ENCODE measurements around the gene PLS3. TPM values are rescaled to one million over a fixed set of nuclear protein-coding genes. Genes with fewer than 3 reads are reported as not detected.

Gene PLS3
- total and polyA plus RNA-seq, 9 of the 15 experiments (the other 6 are each of a cell fraction or from before 2014, with no cell fraction given) = 0.03 to 0.42 (median 0.03) TPM; not detected in 4

- no peak for TF ChIP-seq SMAD1 (IDR thresholded peaks at IDR 0.05; ENCODE audit: low read depth, low read length, partially characterized antibody)
Observed at GRCh38 chrX:115571712-115572111, 10.7 kb downstream of the PLS3 start (continued).

- H3K36me3 ChIP-seq (ENCODE audit: control insufficient read depth, insufficient read depth, low read length) = no peaks in the 10 kb centered on the region
- ChIA-PET CTCF (ENCODE audit: low intra/inter-chr PET ratio) (no interaction called here), POLR2A (no interaction called here)
- H3K9me3 ChIP-seq (replicated peaks; ENCODE audit: control insufficient read depth, insufficient read depth, low read depth, low read length) = no peaks in the 10 kb centered on the region
- H3K79me2 ChIP-seq (ENCODE audit: control insufficient read depth, insufficient read depth, low read length) = no peaks in the 10 kb centered on the region
- no peaks in the 10 kb centered on the region; a peak in 1 of 5 replicates for H3K27me3 ChIP-seq (ENCODE audit: control insufficient read depth in 2 of 2, insufficient read depth in 2 of 2, low read length in 2 of 2)
- H3K9me1 ChIP-seq (ENCODE audit: control insufficient read depth, insufficient read depth, low read length) = no peaks in the 10 kb centered on the region
- intact Hi-C loops (cut with micrococcal nuclease) = no loop called here
- H3K4me1 ChIP-seq (replicated peaks in 1 of 2; ENCODE audit: control insufficient read depth in 2 of 2, insufficient read depth in 2 of 2, low read length in 2 of 2) = no peaks in the 10 kb centered on the region
- H3K4me2 ChIP-seq (ENCODE audit: insufficient read depth, low read length) = no peak overlapping the region
- in situ Hi-C loops (cut with MboI) = no loop called here
- ATAC-seq (no peak), DNase-seq (ENCODE audit: extremely low read depth in 1 of 4, low spot score in 3 of 4) (no peak), FAIRE-seq (no peak)
- 0% methylated on average over 2 of the region's 2 CpGs for WGBS (ENCODE audit: insufficient coverage, low coverage, missing lambda C conversion rate)
- no peak overlapping the region for H3K9ac ChIP-seq (ENCODE audit: insufficient read depth in 1 of 2, low read depth in 2 of 2, low read length in 2 of 2)
- H4K20me1 ChIP-seq (replicated peaks; ENCODE audit: control insufficient read depth, insufficient read depth, low read length) = no peaks in the 10 kb centered on the region
- H3K4me3 ChIP-seq = no peak overlapping the region
- BruUV-seq (replicated peaks) = no TSS peak
- no peak overlapping the region for H2AFZ ChIP-seq (ENCODE audit: low read depth, low read length)
- H3K27ac ChIP-seq (ENCODE audit: extremely low read depth, low read depth, low read length) = no peak overlapping the region
- no peak for TF ChIP-seq ZBTB33 (CRISPR knock-in tag; IDR thresholded peaks at IDR 0.05)
- TF ChIP-seq SRSF7 (optimal IDR thresholded peaks at IDR 0.05; ENCODE audit: low read depth, low read length) = no peak
- TF ChIP-seq SNRNP70 (optimal IDR thresholded peaks at IDR 0.05; ENCODE audit: low read depth, low read length) = no peak
- TF ChIP-seq ZNF398 (CRISPR knock-in tag; IDR thresholded peaks at IDR 0.05) = no peak
- no peak for TF ChIP-seq STAT6 (CRISPR knock-in tag; IDR thresholded peaks at IDR 0.05)
- no peak for TF ChIP-seq SPI1 (IDR thresholded peaks at IDR 0.05; ENCODE audit: borderline replicate concordance, low read depth, low read length)
- no peak for TF ChIP-seq XRCC4 (IDR thresholded peaks at IDR 0.05; ENCODE audit: extremely low read depth, insufficient read depth, insufficient read length)
- no peak for TF ChIP-seq RBFOX2 (IDR thresholded peaks at IDR 0.05; ENCODE audit: low read depth, low read length)
- TF ChIP-seq E2F6 (IDR thresholded peaks at IDR 0.05; ENCODE audit: borderline replicate concordance in 1 of 2, extremely low read depth in 1 of 2, insufficient read depth in 1 of 2, insufficient read length in 1 of 2, low read depth in 1 of 2, low read length in 1 of 2, poor library complexity in 1 of 2, severe bottlenecking in 1 of 2) = no peak
Observed at GRCh38 chrX:115573185-115573584, 12.2 kb downstream of the PLS3 start.
